ENCODE data around the gene TEX47.

Gene TEX47

GRCh38 chr7:88795553-88795952 is at the start of gene TEX47:
Gene TEX47, minus strand, starts transcription at chr7:88795737. Its CDS starts 795 bp downstream, at chr7:88794942.
- CTCF ChIA-PET: no interaction called here
- DNase-seq (ENCODE audit: extremely low spot score): no peak
- POLR2A ChIA-PET: no interaction called here
- no peak for TF ChIP-seq LEF1 (IDR thresholded peaks at IDR 0.05; ENCODE audit: borderline replicate concordance)
- TF ChIP-seq NFRKB (IDR thresholded peaks at IDR 0.05): no peak
- TF ChIP-seq L3MBTL2 (conservative IDR thresholded peaks at IDR 0.05): no peak
- no peak for TF ChIP-seq BHLHE40 (IDR thresholded peaks at IDR 0.05; ENCODE audit: borderline replicate concordance)
- TF ChIP-seq PKNOX1 (IDR thresholded peaks at IDR 0.05): no peak
- TF ChIP-seq ARNT (IDR thresholded peaks at IDR 0.05): no peak
- TF ChIP-seq FOXK2 (IDR thresholded peaks at IDR 0.05): no peak
- TF ChIP-seq FOXM1 (IDR thresholded peaks at IDR 0.05; ENCODE audit: borderline replicate concordance): no peak
- no peak for TF ChIP-seq SUZ12 (IDR thresholded peaks at IDR 0.05)
- no peak for TF ChIP-seq TARDBP (IDR thresholded peaks at IDR 0.05)
- no peak for TF ChIP-seq HDGF (IDR thresholded peaks at IDR 0.05; ENCODE audit: borderline replicate concordance)
- TF ChIP-seq ZNF384 (IDR thresholded peaks at IDR 0.05): no peak
- no peak for TF ChIP-seq ELF4 (IDR thresholded peaks at IDR 0.05)
- no peak for TF ChIP-seq FOXA1 (IDR thresholded peaks at IDR 0.05)

DNA sequence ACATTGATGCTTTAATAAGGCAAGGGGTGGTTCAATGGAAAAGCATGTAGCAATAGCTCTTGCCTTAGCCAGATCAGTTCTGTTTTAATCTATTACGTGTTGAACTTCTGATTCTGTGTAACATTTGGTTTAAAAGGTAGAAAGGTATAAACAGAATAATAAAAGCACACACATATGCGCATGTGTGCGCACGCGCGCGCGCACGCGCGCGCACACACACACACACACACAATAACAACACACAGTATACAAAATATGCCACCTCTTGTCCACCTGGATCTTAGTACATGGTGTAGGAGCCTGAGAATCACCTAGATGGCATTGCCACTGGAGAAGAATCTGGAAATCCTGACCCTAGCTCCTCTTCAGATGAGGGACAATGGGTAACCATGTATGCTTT is 49.6 kb upstream of the TEX47 start:
- POLR2A ChIA-PET: no interaction called here
- DNase-seq (ENCODE audit: extremely low spot score): no peak
- CTCF ChIA-PET: no interaction called here
- TF ChIP-seq SUZ12 (IDR thresholded peaks at IDR 0.05) (no peak), ELF4 (IDR thresholded peaks at IDR 0.05) (no peak), CTBP1 (IDR thresholded peaks at IDR 0.05; ENCODE audit: borderline replicate concordance) (no peak), ZNF384 (IDR thresholded peaks at IDR 0.05) (no peak), FOXM1 (IDR thresholded peaks at IDR 0.05; ENCODE audit: borderline replicate concordance) (no peak), BHLHE40 (IDR thresholded peaks at IDR 0.05; ENCODE audit: borderline replicate concordance) (no peak), TARDBP (IDR thresholded peaks at IDR 0.05) (no peak), PKNOX1 (IDR thresholded peaks at IDR 0.05) (no peak), SP1 (IDR thresholded peaks at IDR 0.05) (no peak), NFRKB (IDR thresholded peaks at IDR 0.05) (no peak), L3MBTL2 (conservative IDR thresholded peaks at IDR 0.05) (no peak), ARNT (IDR thresholded peaks at IDR 0.05) (no peak), FOXA1 (IDR thresholded peaks at IDR 0.05) (no peak), HDGF (IDR thresholded peaks at IDR 0.05; ENCODE audit: borderline replicate concordance) (no peak), FOXK2 (IDR thresholded peaks at IDR 0.05) (no peak), LEF1 (IDR thresholded peaks at IDR 0.05; ENCODE audit: borderline replicate concordance) (no peak)

DNA sequence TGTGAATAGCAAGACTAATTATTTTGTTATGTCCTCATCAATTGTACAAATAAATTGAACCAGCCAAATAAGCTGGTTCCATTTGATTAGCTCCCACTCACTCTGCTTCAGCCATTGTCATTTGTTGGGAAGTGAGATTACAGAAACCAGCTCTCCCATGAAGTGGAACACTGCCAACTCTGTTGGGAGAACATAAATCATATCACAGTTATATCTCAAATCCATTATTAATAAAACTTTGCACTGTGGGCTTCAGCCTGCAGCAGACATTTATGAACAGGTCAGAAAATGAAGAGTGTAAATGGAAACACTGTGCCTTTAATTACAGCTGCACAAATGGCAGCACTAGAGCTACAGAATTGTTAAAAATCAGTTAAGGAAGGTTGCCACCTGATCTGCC is 46.7 kb upstream of the TEX47 start:
- no peak for TF ChIP-seq PKNOX1 (IDR thresholded peaks at IDR 0.05)
- TF ChIP-seq BHLHE40 (IDR thresholded peaks at IDR 0.05; ENCODE audit: borderline replicate concordance): no peak
- TF ChIP-seq L3MBTL2 (conservative IDR thresholded peaks at IDR 0.05): no peak
- no peak for TF ChIP-seq ARNT (IDR thresholded peaks at IDR 0.05)
- no peak for TF ChIP-seq TARDBP (IDR thresholded peaks at IDR 0.05)
- no peak for TF ChIP-seq SP1 (IDR thresholded peaks at IDR 0.05)
- TF ChIP-seq FOXA1 (IDR thresholded peaks at IDR 0.05): no peak
- TF ChIP-seq NFRKB (IDR thresholded peaks at IDR 0.05): no peak
- no peak for TF ChIP-seq ELF4 (IDR thresholded peaks at IDR 0.05)
- TF ChIP-seq LEF1 (IDR thresholded peaks at IDR 0.05; ENCODE audit: borderline replicate concordance): no peak
- no peak for TF ChIP-seq ZNF384 (IDR thresholded peaks at IDR 0.05)
- no peak for TF ChIP-seq FOXK2 (IDR thresholded peaks at IDR 0.05)
- no peak for TF ChIP-seq FOXM1 (IDR thresholded peaks at IDR 0.05; ENCODE audit: borderline replicate concordance)
- POLR2A ChIA-PET: no interaction called here
- CTCF ChIA-PET: no interaction called here
- no peak for DNase-seq (ENCODE audit: extremely low spot score)

- ChIA-PET POLR2A (no interaction called here), CTCF (interaction anchor here (1.2 to 1.5 kb wide), 2 partner anchors 288 to 594 kb away, joined by 3 to 6 read pairs; no protein-coding TSS in a partner anchor)
- DNase-seq (ENCODE audit: extremely low spot score): peak; percentile 31
- TF ChIP-seq HDGF (IDR thresholded peaks at IDR 0.05; ENCODE audit: borderline replicate concordance): no peak
- no peak for TF ChIP-seq SUZ12 (IDR thresholded peaks at IDR 0.05)
- no peak for TF ChIP-seq TARDBP (IDR thresholded peaks at IDR 0.05)
- no peak for TF ChIP-seq L3MBTL2 (conservative IDR thresholded peaks at IDR 0.05)
- no peak for TF ChIP-seq ZNF384 (IDR thresholded peaks at IDR 0.05)
- no peak for TF ChIP-seq FOXA1 (IDR thresholded peaks at IDR 0.05)
- no peak for TF ChIP-seq BHLHE40 (IDR thresholded peaks at IDR 0.05; ENCODE audit: borderline replicate concordance)
- TF ChIP-seq ARNT (IDR thresholded peaks at IDR 0.05): no peak
- no peak for TF ChIP-seq SP1 (IDR thresholded peaks at IDR 0.05)
- TF ChIP-seq FOXK2 (IDR thresholded peaks at IDR 0.05): no peak
- no peak for TF ChIP-seq CTBP1 (IDR thresholded peaks at IDR 0.05; ENCODE audit: borderline replicate concordance)
- TF ChIP-seq LEF1 (IDR thresholded peaks at IDR 0.05; ENCODE audit: borderline replicate concordance): no peak
- TF ChIP-seq FOXM1 (IDR thresholded peaks at IDR 0.05; ENCODE audit: borderline replicate concordance): no peak
- TF ChIP-seq ELF4 (IDR thresholded peaks at IDR 0.05): no peak
- TF ChIP-seq PKNOX1 (IDR thresholded peaks at IDR 0.05): no peak
- TF ChIP-seq NFRKB (IDR thresholded peaks at IDR 0.05): no peak
Measured at GRCh38 chr7:88835147-88835728, 39.7 kb upstream of the TEX47 start.

DNA sequence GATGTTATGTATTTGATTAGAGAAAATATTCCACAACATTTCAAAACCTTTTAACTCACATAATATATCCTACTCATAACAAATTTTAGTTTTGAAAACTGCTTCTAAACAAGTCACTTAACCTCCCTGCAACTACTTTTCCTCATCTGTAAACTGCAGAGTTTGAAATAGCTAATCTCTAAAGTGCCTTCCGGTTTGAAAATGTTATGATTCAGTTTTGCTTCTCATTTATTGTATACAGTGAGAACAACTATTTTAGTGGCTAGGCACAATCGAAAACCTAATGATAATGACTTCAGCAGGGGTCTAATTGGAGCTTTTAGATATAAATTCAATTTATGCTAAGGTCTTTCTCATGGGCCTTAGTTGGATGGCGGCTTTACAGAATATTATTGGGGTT is 30.7 kb upstream of the TEX47 start:
- ChIA-PET CTCF (interaction anchor here (0.6 kb wide), 1 partner anchor 219 kb away, joined by 3 read pairs; no protein-coding TSS in a partner anchor), POLR2A (no interaction called here)
- TF ChIP-seq PKNOX1 (IDR thresholded peaks at IDR 0.05): no peak
- no peak for TF ChIP-seq TARDBP (IDR thresholded peaks at IDR 0.05)
- TF ChIP-seq LEF1 (IDR thresholded peaks at IDR 0.05; ENCODE audit: borderline replicate concordance): no peak
- TF ChIP-seq BHLHE40 (IDR thresholded peaks at IDR 0.05; ENCODE audit: borderline replicate concordance): no peak
- no peak for TF ChIP-seq ARNT (IDR thresholded peaks at IDR 0.05)
- TF ChIP-seq NFRKB (IDR thresholded peaks at IDR 0.05): no peak
- no peak for TF ChIP-seq ZNF384 (IDR thresholded peaks at IDR 0.05)
- no peak for TF ChIP-seq FOXK2 (IDR thresholded peaks at IDR 0.05)
- no peak for TF ChIP-seq ELF4 (IDR thresholded peaks at IDR 0.05)
- TF ChIP-seq SP1 (IDR thresholded peaks at IDR 0.05): no peak
- no peak for TF ChIP-seq L3MBTL2 (conservative IDR thresholded peaks at IDR 0.05)
- TF ChIP-seq FOXA1 (IDR thresholded peaks at IDR 0.05): no peak
- TF ChIP-seq HDGF (IDR thresholded peaks at IDR 0.05; ENCODE audit: borderline replicate concordance): no peak
- TF ChIP-seq CTBP1 (IDR thresholded peaks at IDR 0.05; ENCODE audit: borderline replicate concordance): no peak
- TF ChIP-seq SUZ12 (IDR thresholded peaks at IDR 0.05): no peak
- no peak for TF ChIP-seq FOXM1 (IDR thresholded peaks at IDR 0.05; ENCODE audit: borderline replicate concordance)
- DNase-seq (ENCODE audit: extremely low spot score): no peak
